HepG2 (cell line): ENCODE measurements around the gene DDTL. TPM values are rescaled to one million over a fixed set of nuclear protein-coding genes. Genes with fewer than 3 reads are reported as not detected.

Source experiments
- ASH2L ChIP-seq: fragments of 300-600, 200-600 bp; sonication (generic); IDR thresholded peaks from 2 replicates; pipeline ENCODE4 v1.7.0; 2017; ENCODE audit warnings: low read depth, mild to moderate bottlenecking, moderate library complexity, mixed read lengths, low read length; ENCODE audit not compliant: insufficient read length
- FOXA1 ChIP-seq, 2 experiments: fragments of 450-650 bp in 1 of 2; sonication (generic) in 1 of 2; formaldehyde crosslinking in 1 of 2; IDR thresholded peaks; 2 replicates each; pipeline versions ENCODE4 v1.4.0 to v1.6.1; 2016 to 2020; ENCODE audit warnings: missing genetic modification reagents in 1 of 2
- HES4 ChIP-seq: sonication (generic); formaldehyde crosslinking; IDR thresholded peaks from 2 replicates; pipeline ENCODE4 v1.9.0; 2021; ENCODE audit warnings: mild to moderate bottlenecking, missing genetic modification reagents, borderline replicate concordance
- LCORL ChIP-seq, 2 experiments: fragments of 450-650 bp in 1 of 2; sonication (generic) in 1 of 2; formaldehyde crosslinking in 1 of 2; IDR thresholded peaks; 2 replicates each; pipeline versions ENCODE4 v1.5.0 to v1.6.1; 2017 to 2020; ENCODE audit warnings: antibody characterized with exemption in 1 of 2, missing genetic modification reagents in 1 of 2
- MAFK ChIP-seq, 2 experiments: IDR thresholded peaks in 1 of 2; conservative IDR thresholded peaks in 1 of 2; 2 replicates each; pipeline ENCODE4 v1.6.1; 2011; ENCODE audit warnings: improper control_type of control experiment in 2 of 2, low read length in 2 of 2
- NFYC ChIP-seq: IDR thresholded peaks from 2 replicates; pipeline ENCODE4 v1.6.1; 2016; ENCODE audit warnings: missing genetic modification reagents, missing compliant biosample characterization
- SCMH1 ChIP-seq: sonication (generic); formaldehyde crosslinking; IDR thresholded peaks from 2 replicates; pipeline ENCODE4 v1.9.0; 2021; ENCODE audit warnings: missing genetic modification reagents, mild to moderate bottlenecking, borderline replicate concordance
- SOX6 ChIP-seq, 2 experiments: fragments of 450-650 bp in 1 of 2; sonication (generic) in 1 of 2; formaldehyde crosslinking in 1 of 2; IDR thresholded peaks; 2 replicates each; pipeline versions ENCODE4 v1.4.0 to v1.6.1; 2017 to 2020; ENCODE audit warnings: antibody characterized with exemption in 1 of 2, mild to moderate bottlenecking in 1 of 2, missing genetic modification reagents in 1 of 2
- TEAD3 ChIP-seq: optimal IDR thresholded peaks from 2 replicates; pipeline ENCODE3; 2016; ENCODE audit warnings: borderline replicate concordance
- ZNF12 ChIP-seq: sonication (generic); formaldehyde crosslinking; IDR thresholded peaks from 2 replicates; pipeline ENCODE4 v1.5.0; 2020; ENCODE audit warnings: missing genetic modification reagents
- ZNF430 ChIP-seq: sonication (generic); formaldehyde crosslinking; IDR thresholded peaks from 2 replicates; pipeline ENCODE4 v1.9.0; 2021; ENCODE audit warnings: mild to moderate bottlenecking, missing genetic modification reagents
- ZNF652 ChIP-seq: IDR thresholded peaks from 2 replicates; pipeline ENCODE4 v1.6.1; 2016; ENCODE audit warnings: low read depth, borderline replicate concordance
- ZNF75D ChIP-seq: sonication (generic); formaldehyde crosslinking; IDR thresholded peaks from 2 replicates; pipeline ENCODE4 v1.8.1; 2023; ENCODE audit warnings: missing genetic modification reagents, mild to moderate bottlenecking, borderline replicate concordance
- ZNF850 ChIP-seq: sonication (generic); formaldehyde crosslinking; conservative IDR thresholded peaks from 2 replicates; pipeline ENCODE4 v1.9.0; 2021; ENCODE audit warnings: mild to moderate bottlenecking, missing genetic modification reagents
- ZNF879 ChIP-seq: sonication (generic); formaldehyde crosslinking; IDR thresholded peaks from 2 replicates; pipeline ENCODE4 v1.8.1; 2023; ENCODE audit warnings: missing genetic modification reagents
- polyA plus RNA-seq, 8 experiments: library from polyadenylated mRNA; depleted of rRNA in 3 of 8; stranded (reverse) in 7 of 8; unstranded in 1 of 8; fragments of >200 nt; fragmentation: Illumina TruSeq in 4 of 8; extraction: Trizol in 4 of 8; gene quantifications; 2 replicates each; pipeline versions ENCODE4 v1.2.1 to v1.2.3, GENCODE V29; 2011 to 2016; ENCODE audit warnings: low read depth in 4 of 8, missing spikeins in 1 of 8, mixed read lengths in 1 of 8; ENCODE audit not compliant: insufficient read depth in 1 of 8
- total RNA-seq, 5 experiments: library from RNA; depleted of rRNA; stranded (reverse); fragments of >200 nt; fragmentation: Illumina TruSeq; extraction: Trizol; gene quantifications; 2 replicates each; pipeline ENCODE4 v1.2.3, GENCODE V29; 2016; ENCODE audit warnings: low read depth in 1 of 5
- TF ChIP-seq, protein P1 (sequence below): sonication (generic); formaldehyde crosslinking; IDR thresholded peaks from 2 replicates; pipeline ENCODE4 v1.5.0; 2020; ENCODE audit warnings: mild to moderate bottlenecking, missing genetic modification reagents
- TF ChIP-seq, protein P2 (sequence below), 2 experiments: fragments of 450-650 bp in 1 of 2; sonication (generic) in 1 of 2; formaldehyde crosslinking in 1 of 2; IDR thresholded peaks; 2 replicates each; pipeline versions ENCODE4 v1.6.1 to v1.8.0; 2016 to 2022; ENCODE audit warnings: antibody characterized with exemption in 1 of 2, mild to moderate bottlenecking in 1 of 2, missing genetic modification reagents in 1 of 2

Gene DDTL
- total and polyA plus RNA-seq, 2 of the 13 experiments (the other 11 are each of a cell fraction or from before 2014, with no cell fraction given): 0.31 TPM; not detected in 1

DNA sequence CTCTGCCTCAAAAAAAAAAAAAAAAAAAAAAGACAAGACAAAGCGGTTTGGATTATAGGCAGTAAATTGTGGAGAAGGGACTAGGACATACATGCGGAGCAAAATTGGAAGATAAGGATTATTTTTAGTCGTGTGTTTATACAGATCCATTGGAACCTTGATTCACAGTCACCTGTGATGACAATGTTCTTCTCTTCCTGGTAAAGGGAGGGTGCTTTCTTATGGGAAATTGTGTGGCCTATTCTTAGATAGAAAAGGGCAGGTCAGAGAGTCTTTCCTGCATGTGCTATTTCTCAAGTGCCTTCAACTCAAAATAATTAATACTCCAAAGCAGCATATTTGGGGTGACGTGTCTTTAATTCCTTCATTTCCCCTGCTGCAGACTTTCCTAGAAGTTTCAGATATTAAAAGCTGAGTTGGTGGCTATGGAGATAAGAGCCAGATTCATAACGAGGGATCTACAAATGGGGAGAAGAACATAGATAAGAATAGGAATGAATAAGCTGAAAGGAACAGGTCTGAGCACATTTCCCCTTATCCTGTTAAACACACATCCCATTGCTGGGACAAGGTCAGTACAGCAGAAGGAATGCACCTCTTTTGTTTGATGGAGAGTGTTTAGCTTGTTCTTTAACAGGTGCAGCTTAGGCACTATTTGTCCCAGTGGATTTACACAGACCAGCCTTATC lies 28.2 kb upstream of the DDTL start (continued):
- TF ChIP-seq, protein P1, sequence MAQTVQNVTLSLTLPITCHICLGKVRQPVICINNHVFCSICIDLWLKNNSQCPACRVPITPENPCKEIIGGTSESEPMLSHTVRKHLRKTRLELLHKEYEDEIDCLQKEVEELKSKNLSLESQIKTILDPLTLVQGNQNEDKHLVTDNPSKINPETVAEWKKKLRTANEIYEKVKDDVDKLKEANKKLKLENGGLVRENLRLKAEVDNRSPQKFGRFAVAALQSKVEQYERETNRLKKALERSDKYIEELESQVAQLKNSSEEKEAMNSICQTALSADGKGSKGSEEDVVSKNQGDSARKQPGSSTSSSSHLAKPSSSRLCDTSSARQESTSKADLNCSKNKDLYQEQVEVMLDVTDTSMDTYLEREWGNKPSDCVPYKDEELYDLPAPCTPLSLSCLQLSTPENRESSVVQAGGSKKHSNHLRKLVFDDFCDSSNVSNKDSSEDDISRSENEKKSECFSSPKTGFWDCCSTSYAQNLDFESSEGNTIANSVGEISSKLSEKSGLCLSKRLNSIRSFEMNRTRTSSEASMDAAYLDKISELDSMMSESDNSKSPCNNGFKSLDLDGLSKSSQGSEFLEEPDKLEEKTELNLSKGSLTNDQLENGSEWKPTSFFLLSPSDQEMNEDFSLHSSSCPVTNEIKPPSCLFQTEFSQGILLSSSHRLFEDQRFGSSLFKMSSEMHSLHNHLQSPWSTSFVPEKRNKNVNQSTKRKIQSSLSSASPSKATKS (CRISPR knock-in tag): no peak
- TF ChIP-seq SOX6 (IDR thresholded peaks at IDR 0.05): no peak
- peak; percentile 78 for TF ChIP-seq SOX6 (CRISPR knock-in tag; IDR thresholded peaks at IDR 0.05)
- no peak for TF ChIP-seq LCORL (IDR thresholded peaks at IDR 0.05)
- TF ChIP-seq LCORL (CRISPR knock-in tag; IDR thresholded peaks at IDR 0.05): peak; percentile 56
- TF ChIP-seq ZNF850: no peak
- TF ChIP-seq FOXA1 (IDR thresholded peaks at IDR 0.05): no peak
- TF ChIP-seq FOXA1 (CRISPR knock-in tag; IDR thresholded peaks at IDR 0.05): peak; percentile 43
- TF ChIP-seq ZNF879 (CRISPR knock-in tag): no peak
- TF ChIP-seq TEAD3 (CRISPR knock-in tag): peak; percentile 77
- TF ChIP-seq NFYC (CRISPR knock-in tag): no peak
- no peak for TF ChIP-seq MAFK (conservative IDR thresholded peaks at IDR 0.05 in 1 of 2, IDR thresholded peaks at IDR 0.05 in 1 of 2; ENCODE audit: low read length in 2 of 2)
- TF ChIP-seq ZNF12 (CRISPR knock-in tag): 0 out of 2 replicates have a peak, but pooled peaks have one; percentile 50
- no peak for TF ChIP-seq SCMH1
- TF ChIP-seq, protein P2, sequence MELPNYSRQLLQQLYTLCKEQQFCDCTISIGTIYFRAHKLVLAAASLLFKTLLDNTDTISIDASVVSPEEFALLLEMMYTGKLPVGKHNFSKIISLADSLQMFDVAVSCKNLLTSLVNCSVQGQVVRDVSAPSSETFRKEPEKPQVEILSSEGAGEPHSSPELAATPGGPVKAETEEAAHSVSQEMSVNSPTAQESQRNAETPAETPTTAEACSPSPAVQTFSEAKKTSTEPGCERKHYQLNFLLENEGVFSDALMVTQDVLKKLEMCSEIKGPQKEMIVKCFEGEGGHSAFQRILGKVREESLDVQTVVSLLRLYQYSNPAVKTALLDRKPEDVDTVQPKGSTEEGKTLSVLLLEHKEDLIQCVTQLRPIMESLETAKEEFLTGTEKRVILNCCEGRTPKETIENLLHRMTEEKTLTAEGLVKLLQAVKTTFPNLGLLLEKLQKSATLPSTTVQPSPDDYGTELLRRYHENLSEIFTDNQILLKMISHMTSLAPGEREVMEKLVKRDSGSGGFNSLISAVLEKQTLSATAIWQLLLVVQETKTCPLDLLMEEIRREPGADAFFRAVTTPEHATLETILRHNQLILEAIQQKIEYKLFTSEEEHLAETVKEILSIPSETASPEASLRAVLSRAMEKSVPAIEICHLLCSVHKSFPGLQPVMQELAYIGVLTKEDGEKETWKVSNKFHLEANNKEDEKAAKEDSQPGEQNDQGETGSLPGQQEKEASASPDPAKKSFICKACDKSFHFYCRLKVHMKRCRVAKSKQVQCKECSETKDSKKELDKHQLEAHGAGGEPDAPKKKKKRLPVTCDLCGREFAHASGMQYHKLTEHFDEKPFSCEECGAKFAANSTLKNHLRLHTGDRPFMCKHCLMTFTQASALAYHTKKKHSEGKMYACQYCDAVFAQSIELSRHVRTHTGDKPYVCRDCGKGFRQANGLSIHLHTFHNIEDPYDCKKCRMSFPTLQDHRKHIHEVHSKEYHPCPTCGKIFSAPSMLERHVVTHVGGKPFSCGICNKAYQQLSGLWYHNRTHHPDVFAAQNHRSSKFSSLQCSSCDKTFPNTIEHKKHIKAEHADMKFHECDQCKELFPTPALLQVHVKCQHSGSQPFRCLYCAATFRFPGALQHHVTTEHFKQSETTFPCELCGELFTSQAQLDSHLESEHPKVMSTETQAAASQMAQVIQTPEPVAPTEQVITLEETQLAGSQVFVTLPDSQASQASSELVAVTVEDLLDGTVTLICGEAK (IDR thresholded peaks at IDR 0.05): no peak
- TF ChIP-seq, protein P2 (CRISPR knock-in tag; IDR thresholded peaks at IDR 0.05): no peak
- no peak for TF ChIP-seq ZNF430 (CRISPR knock-in tag)
- TF ChIP-seq HES4: no peak
- TF ChIP-seq ZNF75D: no peak
- no peak for TF ChIP-seq ZNF652
- TF ChIP-seq ASH2L: no peak
